ENCODE measurements around the gene GON7.
"Not testable (repeated sequence)": the region's sequence is repeated elsewhere in the genome, so short reads cannot be mapped to it uniquely, and the experiment has no call there.

Gene GON7

GRCh38 chr14:93234798-93235197, 27.9 kb upstream of the GON7 start:
- DNase-seq (ENCODE audit: low read depth), result no peak
- H3K4me3 ChIP-seq (ENCODE audit: low read depth, low read length), result no peak overlapping the region
- no peak for TF ChIP-seq CTCF (IDR thresholded peaks at IDR 0.05; ENCODE audit: low read depth, low read length, missing control alignments)

GRCh38 chr14:93233078-93233477, 26.2 kb upstream of the GON7 start:
- H3K4me3 ChIP-seq (ENCODE audit: low read depth, low read length); DNase-seq (ENCODE audit: low read depth): not testable (repeated sequence)

GRCh38 chr14:93232159-93232558, 25.3 kb upstream of the GON7 start:
- no peak overlapping the region for H3K4me3 ChIP-seq (ENCODE audit: low read depth, low read length)
- no peak for DNase-seq (ENCODE audit: low read depth)
- no peak for TF ChIP-seq CTCF (IDR thresholded peaks at IDR 0.05; ENCODE audit: low read depth, low read length, missing control alignments)

GRCh38 chr14:93231129-93231979, 24.5 kb upstream of the GON7 start:
- no peak for TF ChIP-seq CTCF (IDR thresholded peaks at IDR 0.05; ENCODE audit: low read depth, low read length, missing control alignments)
- no peak overlapping the region for H3K4me3 ChIP-seq (ENCODE audit: low read depth, low read length)
- DNase-seq (ENCODE audit: low read depth), result no peak

GRCh38 chr14:93230539-93230938, 23.7 kb upstream of the GON7 start:
- DNase-seq (ENCODE audit: low read depth), result no peak
- no peak overlapping the region for H3K4me3 ChIP-seq (ENCODE audit: low read depth, low read length)
- no peak for TF ChIP-seq CTCF (IDR thresholded peaks at IDR 0.05; ENCODE audit: low read depth, low read length, missing control alignments)

GRCh38 chr14:93228550-93228949, 21.7 kb upstream of the GON7 start:
- TF ChIP-seq CTCF (IDR thresholded peaks at IDR 0.05; ENCODE audit: low read depth, low read length, missing control alignments), result no peak
- no peak for DNase-seq (ENCODE audit: low read depth)
- no peak overlapping the region for H3K4me3 ChIP-seq (ENCODE audit: low read depth, low read length)

- DNase-seq (ENCODE audit: low read depth), result no peak
- TF ChIP-seq CTCF (IDR thresholded peaks at IDR 0.05; ENCODE audit: low read depth, low read length, missing control alignments), result no peak
- H3K4me3 ChIP-seq (ENCODE audit: low read depth, low read length), result no peak overlapping the region
These were observed 16.7 kb upstream of the GON7 start for GRCh38 chr14:93223565-93223964.
